HepG2 (cell line): ENCODE results near the gene SOX12. TPM values are rescaled to one million over a fixed set of nuclear protein-coding genes. Genes with fewer than 3 reads are reported as not detected.

Source experiments
- EHMT2 ChIP-seq: fragments of 200-600 bp; sonication (generic); IDR thresholded peaks from 2 replicates; pipeline ENCODE4 v1.7.0; 2017; ENCODE audit warnings: antibody characterized with exemption, low read depth, low read length, borderline replicate concordance
- HINFP ChIP-seq: sonication (generic); formaldehyde crosslinking; IDR thresholded peaks from 2 replicates; pipeline ENCODE4 v1.4.0; 2020; ENCODE audit warnings: low read depth, mild to moderate bottlenecking, missing genetic modification reagents
- HOXA9 ChIP-seq: sonication (generic); formaldehyde crosslinking; IDR thresholded peaks from 2 replicates; pipeline ENCODE4 v1.8.1; 2022; ENCODE audit warnings: missing genetic modification reagents, mild to moderate bottlenecking, moderate library complexity, borderline replicate concordance
- IRF2 ChIP-seq: IDR thresholded peaks from 2 replicates; pipeline ENCODE4 v1.6.1; 2018; ENCODE audit warnings: missing genetic modification reagents, missing compliant biosample characterization
- MTERF4 ChIP-seq: sonication (generic); formaldehyde crosslinking; IDR thresholded peaks from 2 replicates; pipeline ENCODE4 v1.8.0; 2023; ENCODE audit warnings: mild to moderate bottlenecking, missing genetic modification reagents
- PHF8 ChIP-seq: sonication (generic); formaldehyde crosslinking; IDR thresholded peaks from 2 replicates; pipeline ENCODE4 v1.5.0; 2020; ENCODE audit warnings: missing genetic modification reagents
- POLR2AphosphoS5 ChIP-seq: IDR thresholded peaks from 2 replicates; pipeline ENCODE4 v1.6.1; 2012; ENCODE audit warnings: low read depth, low read length
- SNAPC2 ChIP-seq: sonication (generic); formaldehyde crosslinking; IDR thresholded peaks from 2 replicates; pipeline ENCODE4 v1.8.1; 2022; ENCODE audit warnings: mild to moderate bottlenecking, missing genetic modification reagents
- THRA ChIP-seq: sonication (generic); formaldehyde crosslinking; IDR thresholded peaks from 2 replicates; pipeline ENCODE4 v1.4.0; 2020; ENCODE audit warnings: missing genetic modification reagents, borderline replicate concordance
- ZNF362 ChIP-seq: sonication (generic); formaldehyde crosslinking; IDR thresholded peaks from 2 replicates; pipeline ENCODE4 v1.4.0; 2020; ENCODE audit warnings: missing genetic modification reagents, mild to moderate bottlenecking, borderline replicate concordance
- ZNF446 ChIP-seq: sonication (generic); formaldehyde crosslinking; IDR thresholded peaks from 2 replicates; pipeline ENCODE4 v1.5.0; 2020; ENCODE audit warnings: mild to moderate bottlenecking, missing genetic modification reagents
- ZNF512 ChIP-seq: sonication (generic); formaldehyde crosslinking; IDR thresholded peaks from 2 replicates; pipeline ENCODE4 v1.4.0; 2020; ENCODE audit warnings: mild to moderate bottlenecking, missing genetic modification reagents
- ZNF800 ChIP-seq: sonication (generic); formaldehyde crosslinking; IDR thresholded peaks from 2 replicates; pipeline ENCODE4 v1.4.0; 2020; ENCODE audit warnings: missing genetic modification reagents
- ZSCAN12 ChIP-seq: sonication (generic); formaldehyde crosslinking; IDR thresholded peaks from 2 replicates; pipeline ENCODE4 v1.9.0; 2021; ENCODE audit warnings: mild to moderate bottlenecking, missing genetic modification reagents
- ZSCAN30 ChIP-seq: sonication (generic); formaldehyde crosslinking; IDR thresholded peaks from 2 replicates; pipeline ENCODE4 v1.5.0; 2020; ENCODE audit warnings: mild to moderate bottlenecking, missing genetic modification reagents
- polyA plus RNA-seq, 8 experiments: library from polyadenylated mRNA; depleted of rRNA in 3 of 8; stranded (reverse) in 7 of 8; unstranded in 1 of 8; fragments of >200 nt; fragmentation: Illumina TruSeq in 4 of 8; extraction: Trizol in 4 of 8; gene quantifications; 2 replicates each; pipeline versions ENCODE4 v1.2.1 to v1.2.3, GENCODE V29; 2011 to 2016; ENCODE audit warnings: low read depth in 4 of 8, missing spikeins in 1 of 8, mixed read lengths in 1 of 8; ENCODE audit not compliant: insufficient read depth in 1 of 8
- total RNA-seq, 5 experiments: library from RNA; depleted of rRNA; stranded (reverse); fragments of >200 nt; fragmentation: Illumina TruSeq; extraction: Trizol; gene quantifications; 2 replicates each; pipeline ENCODE4 v1.2.3, GENCODE V29; 2016; ENCODE audit warnings: low read depth in 1 of 5

Gene SOX12
- total and polyA plus RNA-seq, 2 of the 13 experiments (the other 11 are each of a cell fraction or from before 2014, with no cell fraction given) = 10.0 to 18.7 TPM

- TF ChIP-seq ZNF362 (peak; percentile 91), POLR2AphosphoS5 (peak; percentile 73), IRF2 (peak; percentile 97), MTERF4 (0 out of 2 replicates have a peak, but pooled peaks have one; percentile 30), ZSCAN12 (CRISPR knock-in tag) (no peak), EHMT2 (peak; percentile 73; the same call in 1 of the 2 replicates), HINFP (CRISPR knock-in tag) (peak; percentile 89), THRA (CRISPR knock-in tag) (peak; percentile 93; the same call in 1 of the 2 replicates), HOXA9 (peak; percentile 85; the same call in 1 of the 2 replicates), SNAPC2 (CRISPR knock-in tag) (peak; percentile 96; the same call in 1 of the 2 replicates), PHF8 (peak; percentile 68), ZSCAN30 (0 out of 2 replicates have a peak, but pooled peaks have one; percentile 67), ZNF446 (CRISPR knock-in tag) (no peak), ZNF512 (CRISPR knock-in tag) (peak; percentile 72; the same call in 1 of the 2 replicates), ZNF800 (CRISPR knock-in tag) (no peak)
Measured at GRCh38 chr20:371755-372542, 46.6 kb downstream of the SOX12 start (continued).
